Measurements from ENCODE around the gene ATRAID. TPM values are rescaled to one million over a fixed set of nuclear protein-coding genes. Genes with fewer than 3 reads are reported as not detected.
A peak's percentile ranks its signal among the peaks of the same experiment; 100 is the strongest.

Gene ATRAID
- total and polyA plus RNA-seq, 8 donors = 67.4 to 532 (median 121) TPM

GRCh38 chr2:27249891-27250651, 38.2 kb downstream of the ATRAID start:
- Histone ChIP-seq H3K36me3 (peaks cover 0 to 1% (median 0%) of the 10 kb centered on the region in 4 donors), H3K9me3 (no peaks in the 10 kb centered on the region), H3K4me3 (no peak overlapping the region), H3K4me1 (peaks cover 5 to 7% (median 6%) of the 10 kb centered on the region in 4 donors), H3K27ac (no peak overlapping the region), H3K27me3 (peaks cover 0 to 56% (median 18%) of the 10 kb centered on the region in 3 donors)
- DNase-seq = peak; percentile 60 to 77
- no peak for TF ChIP-seq POLR2AphosphoS5 (IDR thresholded peaks at IDR 0.05)
- TF ChIP-seq CTCF (IDR thresholded peaks at IDR 0.05) = peak in 5 of 7 experiments; percentile 23 to 61 (median 37)
- no peak for TF ChIP-seq POLR2A (IDR thresholded peaks at IDR 0.05)
- intact Hi-C loops (cut with DNase I; ENCODE audit: low total_unique reads) = no loop called here
- WGBS, 5 donors = 12 to 30% (median 18%) methylated on average over 9 to 22 of the region's 22 CpGs

GRCh38 chr2:27250652-27251379, 39.0 kb downstream of the ATRAID start:
- Histone ChIP-seq H3K27ac (no peak overlapping the region), H3K36me3 (no peaks in the 10 kb centered on the region), H3K4me1 (peaks cover 5 to 7% (median 6%) of the 10 kb centered on the region in 4 donors), H3K4me3 (no peak overlapping the region), H3K9me3 (no peaks in the 10 kb centered on the region), H3K27me3 (peaks cover 0 to 60% (median 18%) of the 10 kb centered on the region in 3 donors)
- no peak for DNase-seq
- TF ChIP-seq CTCF (IDR thresholded peaks at IDR 0.05) (no peak), POLR2A (IDR thresholded peaks at IDR 0.05) (no peak), EP300 (IDR thresholded peaks at IDR 0.05) (no peak)
- WGBS, 5 donors = 52 to 62% (median 53%) methylated on average over 13 of the region's 13 CpGs
- intact Hi-C loops (cut with DNase I; ENCODE audit: low total_unique reads) = no loop called here

- Histone ChIP-seq H3K27me3 (peaks cover 0 to 69% (median 19%) of the 10 kb centered on the region in 3 donors), H3K36me3 (no peaks in the 10 kb centered on the region), H3K4me1 (peaks cover 5 to 7% (median 6%) of the 10 kb centered on the region in 4 donors), H3K9me3 (no peaks in the 10 kb centered on the region), H3K4me3 (no peak overlapping the region), H3K27ac (no peak overlapping the region)
- no peak for TF ChIP-seq POLR2AphosphoS5 (IDR thresholded peaks at IDR 0.05)
- no peak for TF ChIP-seq CTCF (IDR thresholded peaks at IDR 0.05)
- TF ChIP-seq POLR2A (IDR thresholded peaks at IDR 0.05) = no peak
- TF ChIP-seq EP300 (IDR thresholded peaks at IDR 0.05) = no peak
- 72 to 83% (median 76%) methylated on average over 13 of the region's 13 CpGs for WGBS, 5 donors
- intact Hi-C loops (cut with DNase I; ENCODE audit: low total_unique reads) = no loop called here
- DNase-seq = no peak
These were observed 39.9 kb downstream of the ATRAID start for GRCh38 chr2:27251766-27252165.

- peaks cover 15 to 95% (median 37%) of the 10 kb centered on the region in 3 donors for H3K27me3 ChIP-seq
- 31 to 37% (median 32%) methylated on average over 10 to 13 of the region's 13 CpGs for WGBS, 5 donors
- H3K9me3 ChIP-seq = no peaks in the 10 kb centered on the region
- H3K4me1 ChIP-seq = peaks cover 3 to 5% (median 4%) of the 10 kb centered on the region in 4 donors
- no peaks in the 10 kb centered on the region for H3K36me3 ChIP-seq
- H3K4me3 ChIP-seq = no peak overlapping the region
- no peak overlapping the region for H3K27ac ChIP-seq
- TF ChIP-seq POLR2A (IDR thresholded peaks at IDR 0.05) (no peak), CTCF (IDR thresholded peaks at IDR 0.05) (no peak), POLR2AphosphoS5 (IDR thresholded peaks at IDR 0.05) (no peak), EP300 (IDR thresholded peaks at IDR 0.05) (no peak)
- no peak for DNase-seq
- intact Hi-C loops (cut with DNase I; ENCODE audit: low total_unique reads) = no loop called here
These were observed 43.3 kb downstream of the ATRAID start for GRCh38 chr2:27255187-27255586.

Measured in stomach (tissue), 9 donors.